Activated B cell treated with CpG ODN at 0.5 μM for 24 hours (primary cell): Measurements from ENCODE around the gene CAND2. TPM values are rescaled to one million over a fixed set of nuclear protein-coding genes. Genes with fewer than 3 reads are reported as not detected.

Experiments used
- ATAC-seq: fragments of 200-7000 bp; cut with Tn5 transposase; one replicate; pipeline ENCODE4 v1.10.0; 2021; ENCODE audit warnings: low read depth, mild to moderate bottlenecking, moderate library complexity
- CTCF ChIA-PET: fragments of 350-600 bp; sonication (Branson Sonifier 250); formaldehyde crosslinking; loops from one replicate; lab custom pipeline; 2021; ENCODE audit warnings: antibody characterized with exemption; lab: Charles Lee
- POLR2A ChIA-PET: fragments of 350-600 bp; sonication (Branson Sonifier 250); formaldehyde crosslinking; loops from one replicate; lab custom pipeline; 2021; ENCODE audit warnings: antibody characterized with exemption; lab: Charles Lee
- DNase-seq: peaks from one replicate; pipeline ENCODE4 v3.0.0; 2022
- H3K27ac Mint-ChIP-seq: one replicate; pipeline ENCODE4 v1.8.0; 2020; ENCODE audit warnings: mixed read lengths
- H3K27me3 Mint-ChIP-seq: one replicate; pipeline ENCODE4 v1.8.0; 2021; ENCODE audit warnings: mixed read lengths
- H3K36me3 Mint-ChIP-seq: one replicate; pipeline ENCODE4 v1.8.0; 2021; ENCODE audit warnings: low read depth, mixed read lengths
- H3K4me1 Mint-ChIP-seq: one replicate; pipeline ENCODE4 v1.8.0; 2021; ENCODE audit warnings: mixed read lengths
- H3K4me3 Mint-ChIP-seq: one replicate; pipeline ENCODE4 v1.8.0; 2020; ENCODE audit warnings: mild to moderate bottlenecking, mixed read lengths
- H3K9me3 Mint-ChIP-seq: one replicate; pipeline ENCODE4 v1.8.0; 2020; ENCODE audit warnings: mixed read lengths
- CTCF ChIP-seq: fragments of 200-600 bp; IDR thresholded peaks from one replicate; pipeline ENCODE4 v1.8.0; 2022; ENCODE audit warnings: antibody characterized with exemption, mild to moderate bottlenecking
- intact Hi-C: fragments of 100-400 bp; cut with micrococcal nuclease; formaldehyde crosslinking; loops from one replicate; pipeline ENCODE4 v1.15.1; 2024
- total RNA-seq: library from RNA; stranded (reverse); gene quantifications from 2 replicates; pipeline ENCODE4 v1.2.3, GENCODE V29; 2022

Gene CAND2
- total RNA-seq, 1 donor from 2014 or later = 0.42 TPM

GRCh38 chr3:12818273-12818672 is 21.8 kb downstream of the CAND2 start:
- POLR2A ChIA-PET = no interaction called here
- no peak for TF ChIP-seq CTCF
- ATAC-seq = no peak
- CTCF ChIA-PET = interaction anchor here (0.6 to 1.1 kb wide), 2 partner anchors 8 to 11 kb away, joined by 3 read pairs; no protein-coding TSS in a partner anchor
- no peak overlapping the region for H3K4me3 Mint-ChIP-seq
- peaks cover 5% of the 10 kb centered on the region for H3K4me1 Mint-ChIP-seq
- no peak overlapping the region for H3K27ac Mint-ChIP-seq
- H3K36me3 Mint-ChIP-seq = no peaks in the 10 kb centered on the region
- H3K27me3 Mint-ChIP-seq = no peaks in the 10 kb centered on the region
- H3K9me3 Mint-ChIP-seq = no peaks in the 10 kb centered on the region
- DNase-seq = no peak
- intact Hi-C loops = loop anchor here (10.0 kb wide), 1 partner anchor 333 kb away; the partner anchor contains the start of gene TSEN2

DNA sequence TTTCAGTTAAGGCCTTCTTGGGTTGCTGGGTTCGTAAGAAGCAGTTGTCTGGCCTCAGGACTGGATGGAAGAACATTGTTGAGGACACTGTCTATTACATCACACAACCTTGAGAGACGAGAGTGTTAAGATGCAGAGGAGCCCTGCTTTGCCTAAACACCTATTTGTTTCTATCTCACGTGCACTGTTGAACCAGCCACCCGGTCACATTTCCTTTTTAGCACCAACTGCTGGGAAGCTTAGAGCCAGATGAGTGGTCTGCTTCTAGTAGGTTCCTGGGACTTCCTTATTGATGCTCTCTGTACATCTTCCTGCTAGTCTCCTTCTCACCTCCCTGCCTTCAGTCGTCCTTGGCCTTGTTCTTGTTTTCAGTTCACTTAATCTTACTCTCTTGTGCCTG is 22.3 kb downstream of the CAND2 start:
- no peak for ATAC-seq
- H3K36me3 Mint-ChIP-seq = no peaks in the 10 kb centered on the region
- ChIA-PET POLR2A (no interaction called here), CTCF (interaction anchor here (1.1 kb wide), 1 partner anchor 11 kb away, joined by 3 read pairs; no protein-coding TSS in a partner anchor)
- no peaks in the 10 kb centered on the region for H3K9me3 Mint-ChIP-seq
- peaks cover 5% of the 10 kb centered on the region for H3K4me1 Mint-ChIP-seq
- TF ChIP-seq CTCF = no peak
- H3K4me3 Mint-ChIP-seq = no peak overlapping the region
- DNase-seq = no peak
- intact Hi-C loops = loop anchor here (10.0 kb wide), 1 partner anchor 334 kb away; the partner anchor contains the start of gene TSEN2
- H3K27me3 Mint-ChIP-seq = no peaks in the 10 kb centered on the region
- no peak overlapping the region for H3K27ac Mint-ChIP-seq

- Mint-ChIP-seq H3K36me3 (no peaks in the 10 kb centered on the region), H3K4me3 (no peak overlapping the region), H3K27me3 (no peaks in the 10 kb centered on the region), H3K27ac (no peak overlapping the region), H3K4me1 (peaks cover 5% of the 10 kb centered on the region), H3K9me3 (no peaks in the 10 kb centered on the region)
- no peak for TF ChIP-seq CTCF
- CTCF ChIA-PET = interaction anchor here (0.9 to 1.6 kb wide), 3 partner anchors 12 to 74 kb away, joined by 3 to 4 read pairs (median 4); no protein-coding TSS in a partner anchor
- intact Hi-C loops = no loop called here
- POLR2A ChIA-PET = interaction anchor here (0.7 kb wide), 1 partner anchor 66 kb away, joined by 3 read pairs; no protein-coding TSS in a partner anchor
- ATAC-seq (no peak), DNase-seq (no peak)
These were observed 26.4 kb downstream of the CAND2 start for GRCh38 chr3:12822725-12823373.

DNA sequence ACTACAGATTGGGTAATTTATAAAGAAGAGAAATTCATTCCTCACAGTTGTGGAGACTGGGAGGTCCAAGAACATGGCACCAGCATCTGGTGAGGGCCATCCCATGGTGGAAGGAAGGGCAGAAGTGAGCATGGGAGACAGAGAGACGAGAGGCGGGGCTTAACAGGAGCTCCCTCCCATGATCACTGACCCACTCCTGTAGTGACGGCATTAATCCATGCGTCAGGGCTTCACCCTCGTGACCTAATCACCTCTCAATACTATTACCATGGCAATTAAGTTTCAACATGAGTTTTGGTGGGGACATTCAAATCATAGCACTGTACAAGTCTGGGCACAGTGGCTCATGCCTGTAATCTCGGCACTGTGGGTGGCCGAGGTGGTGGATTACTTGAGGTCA is 27.8 kb downstream of the CAND2 start:
- intact Hi-C loops = no loop called here
- Mint-ChIP-seq H3K9me3 (no peaks in the 10 kb centered on the region), H3K4me3 (no peak overlapping the region), H3K36me3 (no peaks in the 10 kb centered on the region), H3K27me3 (no peaks in the 10 kb centered on the region), H3K27ac (no peak overlapping the region), H3K4me1 (no peaks in the 10 kb centered on the region)
- TF ChIP-seq CTCF = no peak
- POLR2A ChIA-PET = no interaction called here
- CTCF ChIA-PET = no interaction called here
- no peak for ATAC-seq
- no peak for DNase-seq

- Mint-ChIP-seq H3K27ac (no peak overlapping the region), H3K27me3 (no peaks in the 10 kb centered on the region), H3K4me3 (no peak overlapping the region), H3K36me3 (peaks cover 3% of the 10 kb centered on the region), H3K9me3 (no peaks in the 10 kb centered on the region), H3K4me1 (no peaks in the 10 kb centered on the region)
- ATAC-seq = no peak
- DNase-seq = no peak
- CTCF ChIA-PET = no interaction called here
- TF ChIP-seq CTCF = no peak
- intact Hi-C loops = no loop called here
- POLR2A ChIA-PET = interaction anchor here (0.8 kb wide), 2 partner anchors 9 to 17 kb away, joined by 3 read pairs; partner anchors contain the start of gene RPL32
These were observed 28.7 kb downstream of the CAND2 start for GRCh38 chr3:12825156-12825555.
